ENCODE data around the gene THSD8. TPM values are rescaled to one million over a fixed set of nuclear protein-coding genes. Genes with fewer than 3 reads are reported as not detected.
"Not testable (repeated sequence)": the region's sequence is repeated elsewhere in the genome, so short reads cannot be mapped to it uniquely, and the experiment has no call there.

Gene THSD8
- total RNA-seq, 6 experiments from 2014 or later = 14.1 to 30.3 (median 25.6) TPM

- peak; percentile 85 for DNase-seq
- TF ChIP-seq CTCF (IDR thresholded peaks at IDR 0.05) = no peak
- no peaks in the 10 kb centered on the region for H3K27me3 Mint-ChIP-seq (ENCODE audit: insufficient read depth)
- peak within 1 kb of the TSS; percentile 98 for H3K4me3 Mint-ChIP-seq
- peaks cover 19% of the 10 kb centered on the region for H3K4me1 Mint-ChIP-seq (ENCODE audit: low read depth)
- peak within 1 kb of the TSS; percentile 80 for H3K27ac Mint-ChIP-seq
- H3K9me3 Mint-ChIP-seq = no peaks in the 10 kb centered on the region
- H3K36me3 Mint-ChIP-seq (ENCODE audit: low read depth) = peaks cover 5% of the 10 kb centered on the region; the same call in 1 of the 2 replicates
Measured at GRCh38 chr19:12806242-12807081, 4.6 kb downstream of the THSD8 start, which contains the start of gene RNASEH2A. RNASEH2A (plus strand) TSS chr19:12806584; CDS start chr19:12806674, 90 bp downstream.

DNA sequence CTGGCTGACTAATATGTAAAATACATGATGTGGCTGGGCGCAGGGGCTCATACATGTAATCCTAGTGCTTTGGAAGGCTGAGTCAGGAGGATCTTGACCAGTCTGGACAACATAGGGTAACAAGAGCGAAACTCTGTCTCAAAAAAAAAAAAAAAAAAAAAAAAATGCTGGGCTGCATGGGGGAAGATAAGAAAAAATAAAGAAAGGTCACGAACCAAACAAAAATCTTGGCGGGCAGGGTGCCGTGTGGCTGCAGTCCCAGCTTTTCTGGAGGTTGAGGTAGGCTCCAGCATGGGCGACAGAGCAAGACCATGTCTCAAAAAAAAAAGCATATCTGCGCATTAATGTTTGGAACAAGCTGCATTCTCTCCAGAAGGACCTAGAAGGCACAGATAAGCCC, 13.2 kb downstream of the THSD8 start:
- Mint-ChIP-seq H3K9me3 (no peaks in the 10 kb centered on the region), H3K27ac (no peak overlapping the region), H3K4me3 (no peak overlapping the region), H3K27me3 (ENCODE audit: insufficient read depth) (peaks cover 2% of the 10 kb centered on the region; the same call in 1 of the 2 replicates), H3K36me3 (ENCODE audit: low read depth) (peaks cover 16% of the 10 kb centered on the region; the same call in 1 of the 2 replicates), H3K4me1 (ENCODE audit: low read depth) (no peaks in the 10 kb centered on the region)
- no peak for DNase-seq
- TF ChIP-seq CTCF (IDR thresholded peaks at IDR 0.05) = no peak

GRCh38 chr19:12817188-12817587, 15.3 kb downstream of the THSD8 start:
- H3K4me1 Mint-ChIP-seq (ENCODE audit: low read depth); H3K27ac Mint-ChIP-seq; H3K9me3 Mint-ChIP-seq; H3K4me3 Mint-ChIP-seq; DNase-seq; H3K27me3 Mint-ChIP-seq (ENCODE audit: insufficient read depth): not testable (repeated sequence)
- H3K36me3 Mint-ChIP-seq (ENCODE audit: low read depth) = peaks cover 22% of the 10 kb centered on the region

DNA sequence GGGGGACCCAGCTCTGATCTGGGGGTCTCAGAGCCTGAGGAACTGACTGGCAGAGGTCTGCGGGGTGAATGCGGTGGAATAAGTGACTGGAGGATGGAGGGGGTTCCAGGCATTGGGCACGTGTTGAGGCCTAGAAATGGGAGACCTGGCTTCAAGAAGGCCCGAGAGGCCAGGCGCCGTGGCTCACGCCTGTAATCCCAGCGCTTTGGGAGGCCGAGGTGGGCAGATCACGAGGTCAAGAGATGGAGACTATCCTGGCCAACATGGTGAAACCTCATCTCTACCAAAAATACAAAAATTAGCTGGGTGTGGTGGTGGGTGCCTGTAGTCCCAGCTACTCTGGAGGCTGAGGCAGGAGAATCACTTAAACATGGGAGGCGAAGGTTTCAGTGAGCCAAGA, 15.9 kb downstream of the THSD8 start:
- H3K9me3 Mint-ChIP-seq; H3K27ac Mint-ChIP-seq; DNase-seq; H3K27me3 Mint-ChIP-seq (ENCODE audit: insufficient read depth); H3K4me1 Mint-ChIP-seq (ENCODE audit: low read depth); H3K4me3 Mint-ChIP-seq: not testable (repeated sequence)
- peaks cover 22% of the 10 kb centered on the region for H3K36me3 Mint-ChIP-seq (ENCODE audit: low read depth)

GRCh38 chr19:12821761-12822160, 19.9 kb downstream of the THSD8 start:
- H3K9me3 Mint-ChIP-seq = 0 out of 2 replicates have a peak, but pooled peaks cover 4% of the 10 kb centered on the region
- DNase-seq = no peak
- no peak overlapping the region for H3K27ac Mint-ChIP-seq
- no peak for TF ChIP-seq CTCF (IDR thresholded peaks at IDR 0.05)
- no peaks in the 10 kb centered on the region for H3K4me1 Mint-ChIP-seq (ENCODE audit: low read depth)
- peaks cover 4% of the 10 kb centered on the region for H3K27me3 Mint-ChIP-seq (ENCODE audit: insufficient read depth)
- peaks cover 10% of the 10 kb centered on the region for H3K36me3 Mint-ChIP-seq (ENCODE audit: low read depth)
- no peak overlapping the region for H3K4me3 Mint-ChIP-seq

GRCh38 chr19:12825254-12826131, 23.6 kb downstream of the THSD8 start:
- no peak for DNase-seq

More at GRCh38 chr19:12825254-12826131, 23.6 kb downstream of the THSD8 start:
- Mint-ChIP-seq H3K27ac (no peak overlapping the region), H3K9me3 (0 out of 2 replicates have a peak, but pooled peaks cover 4% of the 10 kb centered on the region), H3K36me3 (ENCODE audit: low read depth) (peaks cover 6% of the 10 kb centered on the region), H3K4me3 (no peak overlapping the region), H3K4me1 (ENCODE audit: low read depth) (no peaks in the 10 kb centered on the region), H3K27me3 (ENCODE audit: insufficient read depth) (peaks cover 6% of the 10 kb centered on the region; the same call in 1 of the 2 replicates)
- TF ChIP-seq CTCF (IDR thresholded peaks at IDR 0.05) = peak; percentile 58

Data from HFFc6 (cell line).